Suprapubic skin (tissue), 3 donors: ENCODE results near the gene SENP1.

Experiments used
- CTCF ChIP-seq, 2 donors: fragments of 200-600 bp in 1 of 2; fragments of 450-650 bp in 1 of 2; sonication (generic) in 1 of 2; IDR thresholded peaks; one replicate each; pipeline ENCODE4 v1.5.1; 2016 to 2019; ENCODE audit warnings: antibody characterized with exemption in 2 of 2, mild to moderate bottlenecking in 1 of 2, moderate library complexity in 1 of 2
- POLR2A ChIP-seq, 2 donors: fragments of 450-650 bp; IDR thresholded peaks; one replicate each; pipeline ENCODE4 v1.6.1; 2017; ENCODE audit warnings: antibody characterized with exemption in 2 of 2, mild to moderate bottlenecking in 2 of 2, moderate library complexity in 2 of 2

DNA sequence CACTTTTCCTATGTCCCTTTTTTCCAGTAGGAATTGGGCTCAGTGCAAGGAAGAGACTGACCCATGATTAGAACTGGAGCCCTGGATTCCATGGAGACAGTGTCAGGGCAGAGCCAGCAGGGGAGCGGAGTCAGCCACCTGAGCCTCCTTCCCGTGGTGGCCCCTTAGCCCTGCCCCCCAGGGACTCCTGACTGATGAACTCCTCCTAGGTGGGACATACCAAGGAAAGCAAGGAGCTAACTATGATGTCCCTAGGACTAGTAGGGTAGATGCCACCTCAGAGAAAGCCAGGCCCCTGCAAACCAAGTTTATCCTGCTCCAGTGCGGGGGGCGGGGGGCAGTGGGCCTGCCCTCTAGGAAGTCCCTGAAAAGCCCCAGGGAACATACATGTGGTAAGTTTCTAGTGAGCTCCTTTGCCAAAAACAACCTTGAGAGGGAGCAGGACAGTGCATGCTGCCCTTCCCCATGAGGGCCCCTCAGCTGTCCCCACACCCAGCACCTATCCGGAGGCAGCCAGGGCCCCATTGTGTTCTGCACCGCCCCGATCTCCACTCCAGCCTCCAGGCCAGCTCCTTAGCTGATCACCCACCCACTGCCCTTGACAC lies 95.4 kb downstream of the SENP1 start:
- TF ChIP-seq POLR2A (IDR thresholded peaks at IDR 0.05) (no peak), CTCF (IDR thresholded peaks at IDR 0.05) (no peak)
